LNCaP clone FGC (cell line): ENCODE results near the gene PDE4D.
"Not testable (repeated sequence)": the region's sequence is repeated elsewhere in the genome, so short reads cannot be mapped to it uniquely, and the experiment has no call there.

Experiments
- DNase-seq: peaks from one replicate; pipeline ENCODE4 v3.0.0-alpha.2; 2011; ENCODE audit warnings: low read depth
- H3K4me3 ChIP-seq: 2 replicates; pipeline ENCODE4 v1.5.1; 2011; ENCODE audit warnings: mild to moderate bottlenecking, low read depth, low read length, control low read depth
- TF ChIP-seq, protein P1 (sequence below): IDR thresholded peaks from 2 replicates; pipeline ENCODE4 v1.5.1; 2012; ENCODE audit warnings: mild to moderate bottlenecking; ENCODE audit not compliant: control insufficient read depth, insufficient read depth; ENCODE audit errors: extremely low read depth

Gene PDE4D

GRCh38 chr5:59767211-59767605 lies 126.3 kb downstream of the PDE4D start:
- no peak for DNase-seq
- TF ChIP-seq, protein P1, sequence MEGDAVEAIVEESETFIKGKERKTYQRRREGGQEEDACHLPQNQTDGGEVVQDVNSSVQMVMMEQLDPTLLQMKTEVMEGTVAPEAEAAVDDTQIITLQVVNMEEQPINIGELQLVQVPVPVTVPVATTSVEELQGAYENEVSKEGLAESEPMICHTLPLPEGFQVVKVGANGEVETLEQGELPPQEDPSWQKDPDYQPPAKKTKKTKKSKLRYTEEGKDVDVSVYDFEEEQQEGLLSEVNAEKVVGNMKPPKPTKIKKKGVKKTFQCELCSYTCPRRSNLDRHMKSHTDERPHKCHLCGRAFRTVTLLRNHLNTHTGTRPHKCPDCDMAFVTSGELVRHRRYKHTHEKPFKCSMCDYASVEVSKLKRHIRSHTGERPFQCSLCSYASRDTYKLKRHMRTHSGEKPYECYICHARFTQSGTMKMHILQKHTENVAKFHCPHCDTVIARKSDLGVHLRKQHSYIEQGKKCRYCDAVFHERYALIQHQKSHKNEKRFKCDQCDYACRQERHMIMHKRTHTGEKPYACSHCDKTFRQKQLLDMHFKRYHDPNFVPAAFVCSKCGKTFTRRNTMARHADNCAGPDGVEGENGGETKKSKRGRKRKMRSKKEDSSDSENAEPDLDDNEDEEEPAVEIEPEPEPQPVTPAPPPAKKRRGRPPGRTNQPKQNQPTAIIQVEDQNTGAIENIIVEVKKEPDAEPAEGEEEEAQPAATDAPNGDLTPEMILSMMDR, result no peak
- H3K4me3 ChIP-seq, result 0 out of 2 replicates have a peak overlapping the region, but pooled peaks have one; percentile 57

DNA sequence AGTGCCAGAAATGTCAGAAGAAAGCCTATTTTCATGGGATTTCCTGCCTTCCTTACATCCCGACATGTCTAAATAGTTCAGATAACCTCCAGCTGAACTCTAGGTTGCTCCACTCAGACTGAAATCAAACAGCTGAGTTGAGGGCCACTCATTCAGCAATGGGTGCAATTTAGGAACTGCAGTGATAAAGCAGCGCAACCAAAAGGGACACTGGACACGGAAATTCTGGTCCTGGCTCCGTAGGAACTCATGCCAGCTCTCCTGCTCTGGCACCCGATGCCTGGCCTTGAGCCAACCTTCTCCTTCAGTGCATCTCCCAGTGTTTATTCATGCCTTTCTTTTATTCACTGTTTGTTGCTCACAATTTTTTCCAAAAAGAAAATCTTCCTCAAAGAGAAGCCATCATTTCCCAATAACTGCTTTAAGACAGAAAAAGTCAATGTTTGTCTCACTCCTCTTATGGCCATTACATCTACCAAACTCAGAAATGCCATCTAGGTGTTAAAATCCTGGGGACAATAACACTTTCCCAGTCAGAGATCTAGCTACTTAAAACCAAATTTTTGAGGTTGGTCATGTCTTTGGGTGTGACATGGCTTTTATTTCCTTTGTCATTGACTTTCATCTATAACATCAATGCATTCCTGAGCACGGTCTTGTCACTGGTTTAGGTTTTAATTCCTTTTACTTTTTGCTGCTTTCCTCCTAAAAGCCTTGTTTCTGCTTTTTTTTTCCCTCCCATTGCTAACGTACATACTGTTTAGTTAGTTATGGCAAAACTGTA lies 126.9 kb downstream of the PDE4D start:
- TF ChIP-seq, protein P1, result no peak
- H3K4me3 ChIP-seq, result no peak overlapping the region
- DNase-seq, result no peak

GRCh38 chr5:59765446-59765845 lies 128.1 kb downstream of the PDE4D start:
- no peak for DNase-seq
- no peak overlapping the region for H3K4me3 ChIP-seq
- TF ChIP-seq, protein P1, result no peak

- TF ChIP-seq, protein P1, result no peak
- no peak for DNase-seq
- H3K4me3 ChIP-seq, result no peak overlapping the region
Observed at GRCh38 chr5:59764361-59764760, 129.2 kb downstream of the PDE4D start.

GRCh38 chr5:59763541-59763940 lies 130.0 kb downstream of the PDE4D start:
- no peak overlapping the region for H3K4me3 ChIP-seq
- TF ChIP-seq, protein P1, result no peak
- DNase-seq, result no peak

GRCh38 chr5:59762232-59762631 lies 131.3 kb downstream of the PDE4D start:
- not testable (repeated sequence) for H3K4me3 ChIP-seq, DNase-seq

DNA sequence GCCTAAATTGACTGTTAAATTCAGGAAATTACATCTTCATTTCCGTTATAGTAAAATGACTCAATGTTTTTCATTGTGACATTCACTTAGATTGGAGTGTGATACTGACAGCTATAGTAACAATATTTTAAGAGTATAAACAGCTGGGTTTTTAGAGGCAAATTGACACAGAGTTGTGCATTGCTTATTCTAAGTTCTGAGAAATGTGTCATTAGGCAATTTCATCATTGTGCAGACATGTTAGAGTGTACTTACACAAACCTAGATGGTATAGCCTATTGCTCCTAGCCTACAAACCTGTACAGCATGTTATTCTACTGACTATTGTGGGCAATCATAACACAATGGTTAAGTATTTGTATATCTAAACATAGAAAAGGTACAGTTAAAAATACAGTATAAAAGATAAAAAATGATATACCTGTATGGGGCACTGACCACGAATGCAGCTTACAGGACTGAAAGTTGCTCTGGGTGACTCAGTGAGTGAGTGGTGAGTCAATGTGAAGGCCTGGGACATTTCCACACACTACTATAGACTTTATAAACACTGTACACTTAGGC lies 132.7 kb downstream of the PDE4D start:
- no peak overlapping the region for H3K4me3 ChIP-seq
- DNase-seq, result no peak
- TF ChIP-seq, protein P1, result no peak
